HepG2 (cell line): Measurements from ENCODE around the gene DIAPH3. TPM values are rescaled to one million over a fixed set of nuclear protein-coding genes. Genes with fewer than 3 reads are reported as not detected.

Experiments
- AGO2 ChIP-seq: fragments of 200-400 bp; formaldehyde crosslinking; optimal IDR thresholded peaks from 2 replicates; pipeline ENCODE3; 2017; ENCODE audit warnings: mild to moderate bottlenecking, low read depth, low read length, moderate library complexity
- FOXP1 ChIP-seq, 2 experiments: fragments of 450-650 bp in 1 of 2; IDR thresholded peaks; 2 replicates each; pipeline ENCODE4 v1.6.1; 2017 to 2018; ENCODE audit warnings: antibody characterized with exemption in 1 of 2
- HDAC1 ChIP-seq: sonication (generic); formaldehyde crosslinking; IDR thresholded peaks from 2 replicates; pipeline ENCODE4 v1.5.1; 2020; ENCODE audit warnings: mild to moderate bottlenecking, missing genetic modification reagents
- HDAC6 ChIP-seq: fragments of 200-600 bp; sonication (generic); IDR thresholded peaks from 2 replicates; pipeline ENCODE4 v1.7.0; 2017; ENCODE audit warnings: mild to moderate bottlenecking, antibody characterized with exemption, low read length, low read depth
- HNF4G ChIP-seq, 2 experiments: sonication (generic) in 1 of 2; formaldehyde crosslinking in 1 of 2; IDR thresholded peaks; 2 replicates each; pipeline versions ENCODE4 v1.4.0 to v1.6.1; 2011 to 2020; ENCODE audit warnings: borderline replicate concordance in 2 of 2, low read depth in 2 of 2, mild to moderate bottlenecking in 2 of 2, low read length in 1 of 2, missing genetic modification reagents in 1 of 2, moderate library complexity in 1 of 2
- KDM5B ChIP-seq: sonication (generic); formaldehyde crosslinking; IDR thresholded peaks from 2 replicates; pipeline ENCODE4 v1.4.0; 2020; ENCODE audit warnings: missing genetic modification reagents, mild to moderate bottlenecking, borderline replicate concordance
- MIXL1 ChIP-seq: IDR thresholded peaks from 2 replicates; pipeline ENCODE4 v1.6.1; 2016
- NCOR1 ChIP-seq: fragments of 200-600 bp; sonication (generic); IDR thresholded peaks from 2 replicates; pipeline ENCODE4 v1.7.0; 2017; ENCODE audit warnings: antibody characterized with exemption, low read length, borderline replicate concordance
- NR2C2 ChIP-seq: sonication (generic); formaldehyde crosslinking; IDR thresholded peaks from 2 replicates; pipeline ENCODE4 v1.4.0; 2020; ENCODE audit warnings: missing genetic modification reagents, mild to moderate bottlenecking, moderate library complexity, borderline replicate concordance
- NR2F6 ChIP-seq, 2 experiments: IDR thresholded peaks; 2 replicates each; pipeline ENCODE4 v1.6.1; 2016; ENCODE audit warnings: antibody characterized with exemption in 1 of 2, mild to moderate bottlenecking in 1 of 2
- RXRB ChIP-seq: IDR thresholded peaks from 2 replicates; pipeline ENCODE4 v1.6.1; 2016; ENCODE audit warnings: borderline replicate concordance, missing genetic modification reagents, missing compliant biosample characterization
- TOPORS ChIP-seq: sonication (generic); formaldehyde crosslinking; IDR thresholded peaks from 2 replicates; pipeline ENCODE4 v1.8.0; 2023; ENCODE audit warnings: mild to moderate bottlenecking, missing genetic modification reagents
- ZNF30 ChIP-seq: sonication (generic); formaldehyde crosslinking; IDR thresholded peaks from 2 replicates; pipeline ENCODE4 v1.5.0; 2020; ENCODE audit warnings: mild to moderate bottlenecking, missing genetic modification reagents
- ZNF614 ChIP-seq: IDR thresholded peaks from 2 replicates; pipeline ENCODE4 v1.6.1; 2018; ENCODE audit warnings: missing biosample characterization, missing genetic modification reagents, inconsistent platforms, borderline replicate concordance
- polyA plus RNA-seq, 8 experiments: library from polyadenylated mRNA; depleted of rRNA in 3 of 8; stranded (reverse) in 7 of 8; unstranded in 1 of 8; fragments of >200 nt; fragmentation: Illumina TruSeq in 4 of 8; extraction: Trizol in 4 of 8; gene quantifications; 2 replicates each; pipeline versions ENCODE4 v1.2.1 to v1.2.3, GENCODE V29; 2011 to 2016; ENCODE audit warnings: low read depth in 4 of 8, missing spikeins in 1 of 8, mixed read lengths in 1 of 8; ENCODE audit not compliant: insufficient read depth in 1 of 8
- total RNA-seq, 5 experiments: library from RNA; depleted of rRNA; stranded (reverse); fragments of >200 nt; fragmentation: Illumina TruSeq; extraction: Trizol; gene quantifications; 2 replicates each; pipeline ENCODE4 v1.2.3, GENCODE V29; 2016; ENCODE audit warnings: low read depth in 1 of 5
- TF ChIP-seq, protein P1 (sequence below): sonication (generic); formaldehyde crosslinking; IDR thresholded peaks from 2 replicates; pipeline ENCODE4 v1.5.0; 2020; ENCODE audit warnings: mild to moderate bottlenecking, missing genetic modification reagents, borderline replicate concordance
- TF ChIP-seq, protein P2 (sequence below): sonication (generic); formaldehyde crosslinking; IDR thresholded peaks from 2 replicates; pipeline ENCODE4 v1.4.0; 2020; ENCODE audit warnings: missing genetic modification reagents, borderline replicate concordance
- TF ChIP-seq, protein P3 (sequence below): sonication (generic); formaldehyde crosslinking; IDR thresholded peaks from 2 replicates; pipeline ENCODE4 v1.8.0; 2022; ENCODE audit warnings: mild to moderate bottlenecking, missing genetic modification reagents

DIAPH3 gene
- total and polyA plus RNA-seq, 2 of the 13 experiments (the other 11 are each of a cell fraction or from before 2014, with no cell fraction given) = 4.0 to 9.3 TPM

- TF ChIP-seq ZNF614 (CRISPR knock-in tag) = no peak
- no peak for TF ChIP-seq FOXP1 (IDR thresholded peaks at IDR 0.05)
- TF ChIP-seq FOXP1 (CRISPR knock-in tag; IDR thresholded peaks at IDR 0.05) = peak; percentile 26
- no peak for TF ChIP-seq HDAC1
- TF ChIP-seq ZNF30 (CRISPR knock-in tag) = no peak
- TF ChIP-seq, protein P1, sequence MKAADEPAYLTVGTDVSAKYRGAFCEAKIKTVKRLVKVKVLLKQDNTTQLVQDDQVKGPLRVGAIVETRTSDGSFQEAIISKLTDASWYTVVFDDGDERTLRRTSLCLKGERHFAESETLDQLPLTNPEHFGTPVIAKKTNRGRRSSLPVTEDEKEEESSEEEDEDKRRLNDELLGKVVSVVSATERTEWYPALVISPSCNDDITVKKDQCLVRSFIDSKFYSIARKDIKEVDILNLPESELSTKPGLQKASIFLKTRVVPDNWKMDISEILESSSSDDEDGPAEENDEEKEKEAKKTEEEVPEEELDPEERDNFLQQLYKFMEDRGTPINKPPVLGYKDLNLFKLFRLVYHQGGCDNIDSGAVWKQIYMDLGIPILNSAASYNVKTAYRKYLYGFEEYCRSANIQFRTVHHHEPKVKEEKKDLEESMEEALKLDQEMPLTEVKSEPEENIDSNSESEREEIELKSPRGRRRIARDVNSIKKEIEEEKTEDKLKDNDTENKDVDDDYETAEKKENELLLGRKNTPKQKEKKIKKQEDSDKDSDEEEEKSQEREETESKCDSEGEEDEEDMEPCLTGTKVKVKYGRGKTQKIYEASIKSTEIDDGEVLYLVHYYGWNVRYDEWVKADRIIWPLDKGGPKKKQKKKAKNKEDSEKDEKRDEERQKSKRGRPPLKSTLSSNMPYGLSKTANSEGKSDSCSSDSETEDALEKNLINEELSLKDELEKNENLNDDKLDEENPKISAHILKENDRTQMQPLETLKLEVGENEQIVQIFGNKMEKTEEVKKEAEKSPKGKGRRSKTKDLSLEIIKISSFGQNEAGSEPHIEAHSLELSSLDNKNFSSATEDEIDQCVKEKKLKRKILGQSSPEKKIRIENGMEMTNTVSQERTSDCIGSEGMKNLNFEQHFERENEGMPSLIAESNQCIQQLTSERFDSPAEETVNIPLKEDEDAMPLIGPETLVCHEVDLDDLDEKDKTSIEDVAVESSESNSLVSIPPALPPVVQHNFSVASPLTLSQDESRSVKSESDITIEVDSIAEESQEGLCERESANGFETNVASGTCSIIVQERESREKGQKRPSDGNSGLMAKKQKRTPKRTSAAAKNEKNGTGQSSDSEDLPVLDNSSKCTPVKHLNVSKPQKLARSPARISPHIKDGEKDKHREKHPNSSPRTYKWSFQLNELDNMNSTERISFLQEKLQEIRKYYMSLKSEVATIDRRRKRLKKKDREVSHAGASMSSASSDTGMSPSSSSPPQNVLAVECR = no peak
- TF ChIP-seq HNF4G (IDR thresholded peaks at IDR 0.05; ENCODE audit: borderline replicate concordance, low read depth, low read length) = 0 out of 2 replicates have a peak, but pooled peaks have one; percentile 4
- TF ChIP-seq HNF4G (CRISPR knock-in tag; IDR thresholded peaks at IDR 0.05; ENCODE audit: borderline replicate concordance, low read depth) = no peak
- no peak for TF ChIP-seq AGO2
- TF ChIP-seq NCOR1 = peak; percentile 91
- no peak for TF ChIP-seq TOPORS (CRISPR knock-in tag)
- peak; percentile 37 for TF ChIP-seq NR2F6 (IDR thresholded peaks at IDR 0.05)
- TF ChIP-seq NR2F6 (CRISPR knock-in tag; IDR thresholded peaks at IDR 0.05) = 0 out of 2 replicates have a peak, but pooled peaks have one; percentile 18
- TF ChIP-seq, protein P2, sequence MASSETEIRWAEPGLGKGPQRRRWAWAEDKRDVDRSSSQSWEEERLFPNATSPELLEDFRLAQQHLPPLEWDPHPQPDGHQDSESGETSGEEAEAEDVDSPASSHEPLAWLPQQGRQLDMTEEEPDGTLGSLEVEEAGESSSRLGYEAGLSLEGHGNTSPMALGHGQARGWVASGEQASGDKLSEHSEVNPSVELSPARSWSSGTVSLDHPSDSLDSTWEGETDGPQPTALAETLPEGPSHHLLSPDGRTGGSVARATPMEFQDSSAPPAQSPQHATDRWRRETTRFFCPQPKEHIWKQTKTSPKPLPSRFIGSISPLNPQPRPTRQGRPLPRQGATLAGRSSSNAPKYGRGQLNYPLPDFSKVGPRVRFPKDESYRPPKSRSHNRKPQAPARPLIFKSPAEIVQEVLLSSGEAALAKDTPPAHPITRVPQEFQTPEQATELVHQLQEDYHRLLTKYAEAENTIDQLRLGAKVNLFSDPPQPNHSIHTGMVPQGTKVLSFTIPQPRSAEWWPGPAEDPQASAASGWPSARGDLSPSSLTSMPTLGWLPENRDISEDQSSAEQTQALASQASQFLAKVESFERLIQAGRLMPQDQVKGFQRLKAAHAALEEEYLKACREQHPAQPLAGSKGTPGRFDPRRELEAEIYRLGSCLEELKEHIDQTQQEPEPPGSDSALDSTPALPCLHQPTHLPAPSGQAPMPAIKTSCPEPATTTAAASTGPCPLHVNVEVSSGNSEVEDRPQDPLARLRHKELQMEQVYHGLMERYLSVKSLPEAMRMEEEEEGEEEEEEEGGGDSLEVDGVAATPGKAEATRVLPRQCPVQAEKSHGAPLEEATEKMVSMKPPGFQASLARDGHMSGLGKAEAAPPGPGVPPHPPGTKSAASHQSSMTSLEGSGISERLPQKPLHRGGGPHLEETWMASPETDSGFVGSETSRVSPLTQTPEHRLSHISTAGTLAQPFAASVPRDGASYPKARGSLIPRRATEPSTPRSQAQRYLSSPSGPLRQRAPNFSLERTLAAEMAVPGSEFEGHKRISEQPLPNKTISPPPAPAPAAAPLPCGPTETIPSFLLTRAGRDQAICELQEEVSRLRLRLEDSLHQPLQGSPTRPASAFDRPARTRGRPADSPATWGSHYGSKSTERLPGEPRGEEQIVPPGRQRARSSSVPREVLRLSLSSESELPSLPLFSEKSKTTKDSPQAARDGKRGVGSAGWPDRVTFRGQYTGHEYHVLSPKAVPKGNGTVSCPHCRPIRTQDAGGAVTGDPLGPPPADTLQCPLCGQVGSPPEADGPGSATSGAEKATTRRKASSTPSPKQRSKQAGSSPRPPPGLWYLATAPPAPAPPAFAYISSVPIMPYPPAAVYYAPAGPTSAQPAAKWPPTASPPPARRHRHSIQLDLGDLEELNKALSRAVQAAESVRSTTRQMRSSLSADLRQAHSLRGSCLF (CRISPR knock-in tag) = no peak
- TF ChIP-seq, protein P3, sequence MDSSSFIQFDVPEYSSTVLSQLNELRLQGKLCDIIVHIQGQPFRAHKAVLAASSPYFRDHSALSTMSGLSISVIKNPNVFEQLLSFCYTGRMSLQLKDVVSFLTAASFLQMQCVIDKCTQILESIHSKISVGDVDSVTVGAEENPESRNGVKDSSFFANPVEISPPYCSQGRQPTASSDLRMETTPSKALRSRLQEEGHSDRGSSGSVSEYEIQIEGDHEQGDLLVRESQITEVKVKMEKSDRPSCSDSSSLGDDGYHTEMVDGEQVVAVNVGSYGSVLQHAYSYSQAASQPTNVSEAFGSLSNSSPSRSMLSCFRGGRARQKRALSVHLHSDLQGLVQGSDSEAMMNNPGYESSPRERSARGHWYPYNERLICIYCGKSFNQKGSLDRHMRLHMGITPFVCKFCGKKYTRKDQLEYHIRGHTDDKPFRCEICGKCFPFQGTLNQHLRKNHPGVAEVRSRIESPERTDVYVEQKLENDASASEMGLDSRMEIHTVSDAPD (CRISPR knock-in tag) = no peak
- 0 out of 2 replicates have a peak, but pooled peaks have one; percentile 21 for TF ChIP-seq NR2C2
- peak; percentile 22; the same call in 1 of the 2 replicates for TF ChIP-seq RXRB (CRISPR knock-in tag)
- TF ChIP-seq MIXL1 = peak; percentile 59; the same call in 1 of the 2 replicates
- TF ChIP-seq HDAC6 = no peak
- no peak for TF ChIP-seq KDM5B (CRISPR knock-in tag)
Measured at GRCh38 chr13:59690857-59691500, 472.7 kb downstream of the DIAPH3 start (continued).
